B cell (primary cell): Measurements from ENCODE around the gene MKRN2.

ENCODE experiments used
- CTCF ChIP-seq: fragments of 200-600 bp; IDR thresholded peaks from one replicate; pipeline ENCODE4 v1.8.0; 2022; ENCODE audit warnings: antibody characterized with exemption, mild to moderate bottlenecking
- EZH2 ChIP-seq: IDR thresholded peaks from 2 replicates; pipeline ENCODE4 v1.6.1; 2012; ENCODE audit warnings: borderline replicate concordance, low read depth, mild to moderate bottlenecking, moderate library complexity, low read length; ENCODE audit not compliant: insufficient read depth, poor library complexity, severe bottlenecking

- TF ChIP-seq CTCF (no peak), EZH2 (no peak)
Measured at GRCh38 chr3:12544652-12545472, 12.0 kb upstream of the MKRN2 start.
